ENCODE measurements around the gene MED22. TPM values are rescaled to one million over a fixed set of nuclear protein-coding genes. Genes with fewer than 3 reads are reported as not detected.
"Not testable (repeated sequence)": the region's sequence is repeated elsewhere in the genome, so short reads cannot be mapped to it uniquely, and the experiment has no call there.

MED22 gene
- total and polyA plus RNA-seq, 2 experiments from 2014 or later = 18.8 to 23.4 TPM

- no peak overlapping the region for H3K4me3 ChIP-seq
- peaks cover 2% of the 10 kb centered on the region for H3K79me2 ChIP-seq
- no peak for DNase-seq (ENCODE audit: low spot score)
- H3K4me2 ChIP-seq = no peak overlapping the region
- no peaks in the 10 kb centered on the region for H4K20me1 ChIP-seq (ENCODE audit: insufficient read depth, poor library complexity, severe bottlenecking)
- no peaks in the 10 kb centered on the region for H3K9me3 ChIP-seq (ENCODE audit: low read depth)
- no peaks in the 10 kb centered on the region for H3K9me2 ChIP-seq (replicated peaks; ENCODE audit: insufficient read depth)
- TF ChIP-seq EZH2phosphoT487 (IDR thresholded peaks at IDR 0.05; ENCODE audit: low read depth, severe bottlenecking, unreplicated experiment) (no peak), CTCF (IDR thresholded peaks at IDR 0.05; ENCODE audit: poor library complexity) (no peak), EZH2 (IDR thresholded peaks at IDR 0.05; ENCODE audit: borderline replicate concordance) (no peak)
- H3K27ac ChIP-seq = no peak overlapping the region
- H2AFZ ChIP-seq = no peak overlapping the region
- 89% methylated on average over 10 of the region's 10 CpGs for WGBS (ENCODE audit: low lambda C conversion rate, missing lambda C conversion rate)
- no peaks in the 10 kb centered on the region for H3K36me3 ChIP-seq (replicated peaks; ENCODE audit: insufficient read depth, low read depth)
- H3K27me3 ChIP-seq = no peaks in the 10 kb centered on the region
- H3K4me1 ChIP-seq (ENCODE audit: insufficient read depth) = no peaks in the 10 kb centered on the region
Measured at GRCh38 chr9:133327834-133328484, 20.0 kb downstream of the MED22 start.

GRCh38 chr9:133327021-133327420, 20.9 kb downstream of the MED22 start:
- not testable (repeated sequence) for H3K27ac ChIP-seq; H3K4me3 ChIP-seq; H3K4me1 ChIP-seq (ENCODE audit: insufficient read depth); H3K79me2 ChIP-seq; H4K20me1 ChIP-seq (ENCODE audit: insufficient read depth, poor library complexity, severe bottlenecking); H3K9me3 ChIP-seq (ENCODE audit: low read depth); H3K36me3 ChIP-seq (replicated peaks; ENCODE audit: insufficient read depth, low read depth); DNase-seq (ENCODE audit: low spot score); H2AFZ ChIP-seq; H3K4me2 ChIP-seq; H3K9me2 ChIP-seq (replicated peaks; ENCODE audit: insufficient read depth); H3K27me3 ChIP-seq
- WGBS (ENCODE audit: low lambda C conversion rate, missing lambda C conversion rate) = 93% methylated on average over 6 of the region's 6 CpGs

GRCh38 chr9:133323991-133324703, 23.8 kb downstream of the MED22 start:
- Histone ChIP-seq H3K9me3 (ENCODE audit: low read depth) (no peaks in the 10 kb centered on the region), H4K20me1 (ENCODE audit: insufficient read depth, poor library complexity, severe bottlenecking) (no peaks in the 10 kb centered on the region), H3K36me3 (replicated peaks; ENCODE audit: insufficient read depth, low read depth) (no peaks in the 10 kb centered on the region), H3K79me2 (no peaks in the 10 kb centered on the region), H2AFZ (no peak overlapping the region), H3K4me3 (no peak overlapping the region), H3K27me3 (no peaks in the 10 kb centered on the region), H3K9me2 (replicated peaks; ENCODE audit: insufficient read depth) (no peaks in the 10 kb centered on the region), H3K4me2 (no peak overlapping the region), H3K4me1 (ENCODE audit: insufficient read depth) (no peaks in the 10 kb centered on the region), H3K27ac (no peak overlapping the region)
- no peak for TF ChIP-seq CTCF (IDR thresholded peaks at IDR 0.05; ENCODE audit: poor library complexity)
- no peak for TF ChIP-seq EZH2 (IDR thresholded peaks at IDR 0.05; ENCODE audit: borderline replicate concordance)
- TF ChIP-seq EZH2phosphoT487 (IDR thresholded peaks at IDR 0.05; ENCODE audit: low read depth, severe bottlenecking, unreplicated experiment) = no peak
- WGBS (ENCODE audit: low lambda C conversion rate, missing lambda C conversion rate) = 94% methylated on average over 13 of the region's 13 CpGs
- DNase-seq (ENCODE audit: low spot score) = no peak

- 92% methylated on average over 10 of the region's 10 CpGs for WGBS (ENCODE audit: low lambda C conversion rate, missing lambda C conversion rate)
- Histone ChIP-seq H3K9me3 (ENCODE audit: low read depth) (no peaks in the 10 kb centered on the region), H3K9me2 (replicated peaks; ENCODE audit: insufficient read depth) (no peaks in the 10 kb centered on the region), H3K79me2 (no peaks in the 10 kb centered on the region), H4K20me1 (ENCODE audit: insufficient read depth, poor library complexity, severe bottlenecking) (no peaks in the 10 kb centered on the region), H3K4me2 (no peak overlapping the region), H3K36me3 (replicated peaks; ENCODE audit: insufficient read depth, low read depth) (no peaks in the 10 kb centered on the region), H3K4me1 (ENCODE audit: insufficient read depth) (no peaks in the 10 kb centered on the region), H3K27ac (no peak overlapping the region), H3K4me3 (no peak overlapping the region), H2AFZ (no peak overlapping the region), H3K27me3 (no peaks in the 10 kb centered on the region)
- TF ChIP-seq CTCF (IDR thresholded peaks at IDR 0.05; ENCODE audit: poor library complexity) (no peak), EZH2 (IDR thresholded peaks at IDR 0.05; ENCODE audit: borderline replicate concordance) (no peak)
- DNase-seq (ENCODE audit: low spot score) = no peak
Measured at GRCh38 chr9:133323211-133323610, 24.7 kb downstream of the MED22 start.
